Measurements from ENCODE around the gene OMG.

DNA sequence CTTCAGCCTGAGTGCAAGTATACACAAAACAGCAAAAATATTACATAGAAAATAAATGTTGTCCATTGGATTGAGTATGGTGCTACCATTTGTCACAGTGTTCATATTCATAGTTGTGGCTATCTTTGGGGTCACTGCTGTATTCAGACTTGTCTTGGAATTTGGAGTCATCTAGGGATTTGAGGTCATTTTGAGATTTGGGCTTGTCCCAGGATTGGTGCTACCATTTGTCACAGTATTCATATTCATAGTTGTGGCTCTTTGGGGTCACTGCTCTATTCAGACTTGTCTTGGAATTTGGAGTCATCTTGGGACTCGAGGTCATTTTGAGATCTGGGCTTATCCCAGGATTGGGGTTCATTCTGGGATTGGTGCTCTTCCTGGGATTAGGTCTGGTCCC is 24.8 kb downstream of the OMG start:
- TF ChIP-seq, protein P1, sequence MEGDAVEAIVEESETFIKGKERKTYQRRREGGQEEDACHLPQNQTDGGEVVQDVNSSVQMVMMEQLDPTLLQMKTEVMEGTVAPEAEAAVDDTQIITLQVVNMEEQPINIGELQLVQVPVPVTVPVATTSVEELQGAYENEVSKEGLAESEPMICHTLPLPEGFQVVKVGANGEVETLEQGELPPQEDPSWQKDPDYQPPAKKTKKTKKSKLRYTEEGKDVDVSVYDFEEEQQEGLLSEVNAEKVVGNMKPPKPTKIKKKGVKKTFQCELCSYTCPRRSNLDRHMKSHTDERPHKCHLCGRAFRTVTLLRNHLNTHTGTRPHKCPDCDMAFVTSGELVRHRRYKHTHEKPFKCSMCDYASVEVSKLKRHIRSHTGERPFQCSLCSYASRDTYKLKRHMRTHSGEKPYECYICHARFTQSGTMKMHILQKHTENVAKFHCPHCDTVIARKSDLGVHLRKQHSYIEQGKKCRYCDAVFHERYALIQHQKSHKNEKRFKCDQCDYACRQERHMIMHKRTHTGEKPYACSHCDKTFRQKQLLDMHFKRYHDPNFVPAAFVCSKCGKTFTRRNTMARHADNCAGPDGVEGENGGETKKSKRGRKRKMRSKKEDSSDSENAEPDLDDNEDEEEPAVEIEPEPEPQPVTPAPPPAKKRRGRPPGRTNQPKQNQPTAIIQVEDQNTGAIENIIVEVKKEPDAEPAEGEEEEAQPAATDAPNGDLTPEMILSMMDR (IDR thresholded peaks at IDR 0.05) = no peak
- TF ChIP-seq POLR2A (IDR thresholded peaks at IDR 0.05) = no peak

Data from esophagus squamous epithelium (tissue), 4 donors.